Fibroblast of mammary gland (primary cell): ENCODE measurements around the gene GTSE1.

ENCODE experiments used
- DNase-seq: peaks from one replicate; pipeline ENCODE4 v3.0.0-alpha.2; 2010; ENCODE audit warnings: low read depth
- H3K4me3 ChIP-seq: 2 replicates; pipeline ENCODE4 v1.5.1; 2011; ENCODE audit warnings: low read depth, mild to moderate bottlenecking, low read length, moderate library complexity; ENCODE audit not compliant: control insufficient read depth
- TF ChIP-seq, protein P1 (sequence below): conservative IDR thresholded peaks from 2 replicates; pipeline ENCODE4 v1.5.1; 2011; ENCODE audit warnings: low read depth, low read length, inconsistent platforms; ENCODE audit not compliant: control insufficient read depth, insufficient read depth

The GTSE1 gene

GRCh38 chr22:46352691-46353386, 56.2 kb downstream of the GTSE1 start:
- TF ChIP-seq, protein P1, sequence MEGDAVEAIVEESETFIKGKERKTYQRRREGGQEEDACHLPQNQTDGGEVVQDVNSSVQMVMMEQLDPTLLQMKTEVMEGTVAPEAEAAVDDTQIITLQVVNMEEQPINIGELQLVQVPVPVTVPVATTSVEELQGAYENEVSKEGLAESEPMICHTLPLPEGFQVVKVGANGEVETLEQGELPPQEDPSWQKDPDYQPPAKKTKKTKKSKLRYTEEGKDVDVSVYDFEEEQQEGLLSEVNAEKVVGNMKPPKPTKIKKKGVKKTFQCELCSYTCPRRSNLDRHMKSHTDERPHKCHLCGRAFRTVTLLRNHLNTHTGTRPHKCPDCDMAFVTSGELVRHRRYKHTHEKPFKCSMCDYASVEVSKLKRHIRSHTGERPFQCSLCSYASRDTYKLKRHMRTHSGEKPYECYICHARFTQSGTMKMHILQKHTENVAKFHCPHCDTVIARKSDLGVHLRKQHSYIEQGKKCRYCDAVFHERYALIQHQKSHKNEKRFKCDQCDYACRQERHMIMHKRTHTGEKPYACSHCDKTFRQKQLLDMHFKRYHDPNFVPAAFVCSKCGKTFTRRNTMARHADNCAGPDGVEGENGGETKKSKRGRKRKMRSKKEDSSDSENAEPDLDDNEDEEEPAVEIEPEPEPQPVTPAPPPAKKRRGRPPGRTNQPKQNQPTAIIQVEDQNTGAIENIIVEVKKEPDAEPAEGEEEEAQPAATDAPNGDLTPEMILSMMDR: no peak
- no peak overlapping the region for H3K4me3 ChIP-seq
- peak; percentile 40 for DNase-seq

DNA sequence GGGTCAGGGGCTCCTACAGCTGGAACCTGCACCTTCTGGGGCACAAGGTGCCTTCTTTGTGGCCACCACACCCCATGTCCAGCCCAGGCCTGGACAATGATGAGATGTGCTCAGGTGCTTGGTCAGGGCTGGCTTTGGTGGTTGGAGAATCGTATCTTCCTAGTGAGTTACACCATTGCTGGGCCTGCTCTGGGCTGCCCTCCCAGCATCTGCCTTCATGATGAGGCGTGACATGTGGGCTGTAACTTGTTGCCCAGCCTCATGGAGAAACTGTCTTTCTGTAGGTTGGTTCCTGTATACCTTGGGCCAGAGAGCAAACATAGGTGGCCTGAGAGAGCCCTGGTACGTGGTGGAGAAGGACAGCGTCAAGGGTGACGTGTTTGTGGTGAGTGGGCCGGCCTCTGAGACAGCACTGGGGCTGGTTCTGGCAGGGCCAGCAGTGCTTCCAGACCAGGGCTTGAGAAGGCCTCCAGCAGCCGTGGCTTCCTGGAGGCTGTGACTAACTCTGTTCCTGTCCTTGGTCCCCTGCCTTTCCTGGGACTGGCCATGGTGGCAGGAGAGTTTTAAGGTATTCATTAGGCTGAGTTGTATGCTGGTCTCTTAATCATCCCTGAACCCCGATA, 56.9 kb downstream of the GTSE1 start:
- TF ChIP-seq, protein P1: no peak
- no peak overlapping the region for H3K4me3 ChIP-seq
- peak; percentile 12 for DNase-seq

DNA sequence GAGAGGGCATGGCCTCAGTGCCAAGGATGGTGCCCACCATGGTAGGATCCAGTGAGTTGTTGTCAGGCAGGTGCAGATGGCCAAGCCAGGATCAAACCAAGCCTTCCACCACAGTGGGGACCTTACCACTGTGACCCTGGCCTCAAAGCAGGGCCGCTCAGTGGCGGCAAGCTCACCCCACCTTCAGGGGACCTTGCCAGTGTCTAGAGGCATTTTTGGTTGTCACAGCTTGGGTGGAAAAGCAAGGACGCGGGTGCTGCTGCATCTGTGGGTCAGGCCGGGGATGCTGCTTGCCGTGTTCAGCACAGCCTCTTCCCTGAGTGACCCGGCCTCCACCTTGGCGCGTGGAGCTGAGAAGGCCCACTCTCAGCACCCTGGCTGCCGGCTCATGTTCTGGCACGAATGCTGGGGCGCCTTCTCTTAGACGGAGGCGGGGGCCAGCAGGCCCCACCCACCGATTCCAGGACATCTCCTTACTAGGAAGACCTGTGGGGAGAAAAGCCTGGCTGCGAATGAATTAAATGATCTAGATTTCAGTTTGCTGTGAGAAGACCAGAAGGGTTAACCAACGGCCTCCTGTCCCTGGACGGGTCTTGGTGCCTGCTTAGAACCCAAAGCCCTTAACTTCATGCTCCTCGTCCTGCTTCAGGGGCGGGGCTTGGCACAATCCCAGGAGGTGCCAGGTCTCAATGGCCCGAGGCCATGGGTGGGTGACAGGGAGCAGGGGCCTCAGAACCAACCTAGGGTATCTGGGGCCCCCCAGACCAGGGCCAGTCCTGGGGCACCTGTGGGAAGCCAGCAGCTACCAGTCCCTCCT, 57.7 kb downstream of the GTSE1 start:
- DNase-seq: no peak
- TF ChIP-seq, protein P1: no peak
- no peak overlapping the region for H3K4me3 ChIP-seq

- H3K4me3 ChIP-seq: no peak overlapping the region
- TF ChIP-seq, protein P1: no peak
- DNase-seq: no peak
Measured at GRCh38 chr22:46354993-46355305, 58.3 kb downstream of the GTSE1 start.

GRCh38 chr22:46355369-46355995, 58.8 kb downstream of the GTSE1 start:
- TF ChIP-seq, protein P1: peak; percentile 67
- DNase-seq: peak; percentile 56
- H3K4me3 ChIP-seq: no peak overlapping the region

DNA sequence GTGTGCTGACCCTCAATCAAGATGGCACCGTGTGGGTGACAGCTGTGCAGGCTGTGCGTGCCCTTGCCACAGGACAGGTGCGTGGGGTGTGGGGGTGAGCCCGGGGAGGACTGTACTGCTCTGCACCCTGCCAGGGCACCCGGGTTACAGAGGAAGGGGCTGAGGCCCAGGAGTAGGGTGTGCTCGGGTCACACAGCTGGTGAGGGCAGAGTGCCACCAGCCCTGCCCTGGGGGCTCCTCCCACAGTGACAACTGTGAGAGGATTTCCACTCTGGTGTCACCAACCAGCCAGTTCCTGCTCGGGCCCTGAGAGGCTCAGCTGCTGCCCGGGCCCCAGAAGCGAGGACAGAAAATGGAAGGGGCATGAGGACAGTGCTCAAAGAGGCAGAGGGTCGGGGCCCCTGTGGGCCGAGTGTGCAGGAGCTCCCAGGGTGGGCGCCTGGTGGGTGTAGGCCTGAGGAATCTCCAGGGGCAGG, 59.4 kb downstream of the GTSE1 start:
- no peak for DNase-seq
- TF ChIP-seq, protein P1: no peak
- H3K4me3 ChIP-seq: no peak overlapping the region
